HG03139 (cell line): ENCODE data around the gene PGAP3.
"Not testable (repeated sequence)": the region's sequence is repeated elsewhere in the genome, so short reads cannot be mapped to it uniquely, and the experiment has no call there.

Experiments used
- ATAC-seq: cut with Tn5 transposase; IDR thresholded peaks from one replicate; pipeline ENCODE4 v1.9.1; 2021; ENCODE audit not compliant: unreplicated experiment

The PGAP3 gene

DNA sequence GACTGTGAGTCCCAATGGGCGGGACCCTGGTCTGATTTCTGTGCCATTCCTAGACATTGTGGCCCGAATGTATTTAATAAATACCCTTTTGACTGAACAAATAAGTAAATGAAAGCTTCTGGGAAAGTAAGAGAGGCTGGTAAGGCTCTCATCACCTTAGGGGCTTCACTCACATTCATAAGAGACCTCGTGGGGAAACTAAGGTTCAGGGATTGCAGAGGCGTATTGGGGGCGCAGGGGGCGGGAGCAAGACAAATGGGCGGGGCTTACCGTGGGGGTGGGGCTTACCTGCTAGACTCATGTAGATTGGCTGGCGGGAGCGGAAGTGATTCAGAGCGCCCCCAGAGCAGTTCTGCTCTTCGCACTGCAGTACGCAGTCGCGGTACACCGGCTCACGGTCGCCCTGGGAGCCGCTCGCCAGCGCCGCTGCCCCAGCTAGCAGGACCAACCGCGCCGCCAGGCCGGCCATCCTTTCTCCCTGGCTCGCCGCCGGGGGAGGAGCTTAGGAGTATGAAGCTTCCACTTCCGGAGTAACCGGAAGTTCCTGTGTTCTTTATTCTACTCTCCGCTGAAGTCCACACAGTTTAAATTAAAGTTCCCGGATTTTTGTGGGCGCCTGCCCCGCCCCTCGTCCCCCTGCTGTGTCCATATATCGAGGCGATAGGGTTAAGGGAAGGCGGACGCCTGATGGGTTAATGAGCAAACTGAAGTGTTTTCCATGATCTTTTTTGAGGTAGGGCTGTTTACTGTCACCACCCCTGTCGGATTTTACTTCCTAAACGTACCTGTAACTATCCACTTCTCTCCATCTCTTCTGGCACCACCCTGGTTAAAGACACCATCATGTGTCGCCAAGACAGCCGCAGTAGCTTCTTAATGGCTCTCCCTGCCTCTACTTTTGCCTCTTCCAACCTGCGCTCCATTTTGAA is at the start of gene PGAP3:
Gene PGAP3, minus strand, starts transcription at position 512 of the 929 bp plus-strand sequence. Its CDS starts 43 bp downstream, at position 469.
- peak; percentile 82 for ATAC-seq

- ATAC-seq, result no peak
Measured at GRCh38 chr17:39737206-39737759, 49.4 kb upstream of the PGAP3 start.

- no peak for ATAC-seq
Measured at GRCh38 chr17:39736319-39737165, 48.7 kb upstream of the PGAP3 start.

DNA sequence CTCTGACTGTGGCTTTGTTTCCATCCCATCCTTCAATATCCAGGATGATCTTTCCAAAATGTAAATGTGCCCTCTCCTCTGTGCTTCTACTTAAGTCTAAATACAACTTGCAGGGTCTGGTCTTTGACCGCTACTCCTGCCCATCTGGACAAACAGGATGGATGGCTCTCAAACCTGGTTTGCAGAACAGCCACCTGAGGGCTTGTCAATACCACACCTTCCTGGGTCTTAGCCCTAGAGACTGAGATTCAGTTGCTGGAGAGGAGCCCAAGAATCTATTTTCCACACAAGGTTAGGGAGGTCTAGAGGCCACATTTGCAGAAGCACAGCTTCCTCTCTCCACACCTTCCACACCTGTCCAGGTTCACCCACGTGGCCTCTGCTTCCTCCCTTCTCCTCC is 48.0 kb upstream of the PGAP3 start:
- ATAC-seq, result no peak

GRCh38 chr17:39732586-39732985 is 44.7 kb upstream of the PGAP3 start:
- ATAC-seq, result no peak

GRCh38 chr17:39730095-39730921 is 42.5 kb upstream of the PGAP3 start, which contains the start of gene MIEN1:
Gene MIEN1, minus strand, starts transcription at chr17:39730532. Its CDS starts 37 bp downstream, at chr17:39730495.
- ATAC-seq, result peak; percentile 80

DNA sequence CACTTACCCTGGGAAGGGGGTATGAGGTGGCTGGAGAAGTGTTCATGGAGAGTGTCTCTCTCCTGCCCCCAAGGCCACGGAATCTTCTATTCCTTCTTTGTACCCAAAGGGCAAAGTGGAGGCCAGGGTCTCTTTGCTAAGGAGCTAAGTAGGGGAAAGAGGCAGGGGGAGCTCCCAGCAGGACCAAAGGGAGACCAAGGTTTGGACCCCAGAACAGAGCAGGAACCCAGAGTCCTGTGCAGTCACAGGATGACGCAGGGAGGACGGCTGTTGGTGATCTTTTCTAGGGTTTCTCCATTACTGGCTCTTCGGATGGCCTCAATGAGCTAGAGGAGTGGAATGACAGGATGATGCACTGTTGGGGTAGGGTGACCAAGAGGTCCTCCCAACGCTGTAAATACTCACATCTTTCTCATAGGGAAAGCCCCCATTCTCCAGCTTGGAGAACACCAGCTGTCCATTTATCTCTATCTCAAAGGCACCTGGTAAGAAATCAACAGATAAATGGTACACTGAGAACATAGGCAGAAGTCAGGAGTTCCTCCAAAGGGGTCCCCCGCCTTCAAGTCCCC is 41.5 kb upstream of the PGAP3 start:
- ATAC-seq, result no peak

- no peak for ATAC-seq
Measured at GRCh38 chr17:39727556-39727955, 39.7 kb upstream of the PGAP3 start.

DNA sequence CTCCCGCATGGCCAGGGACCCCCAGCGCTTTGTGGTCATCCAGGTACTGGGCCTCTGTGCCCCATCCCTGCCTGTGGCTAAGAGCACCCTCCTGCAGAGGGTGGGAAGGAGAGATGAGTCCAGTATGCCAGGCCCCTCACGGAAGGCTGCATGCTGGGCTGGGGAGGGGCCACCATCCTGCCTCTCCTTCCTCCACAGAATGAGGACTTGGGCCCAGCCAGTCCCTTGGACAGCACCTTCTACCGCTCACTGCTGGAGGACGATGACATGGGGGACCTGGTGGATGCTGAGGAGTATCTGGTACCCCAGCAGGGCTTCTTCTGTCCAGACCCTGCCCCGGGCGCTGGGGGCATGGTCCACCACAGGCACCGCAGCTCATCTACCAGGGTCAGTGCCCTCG is 38.8 kb upstream of the PGAP3 start:
- ATAC-seq, result no peak

DNA sequence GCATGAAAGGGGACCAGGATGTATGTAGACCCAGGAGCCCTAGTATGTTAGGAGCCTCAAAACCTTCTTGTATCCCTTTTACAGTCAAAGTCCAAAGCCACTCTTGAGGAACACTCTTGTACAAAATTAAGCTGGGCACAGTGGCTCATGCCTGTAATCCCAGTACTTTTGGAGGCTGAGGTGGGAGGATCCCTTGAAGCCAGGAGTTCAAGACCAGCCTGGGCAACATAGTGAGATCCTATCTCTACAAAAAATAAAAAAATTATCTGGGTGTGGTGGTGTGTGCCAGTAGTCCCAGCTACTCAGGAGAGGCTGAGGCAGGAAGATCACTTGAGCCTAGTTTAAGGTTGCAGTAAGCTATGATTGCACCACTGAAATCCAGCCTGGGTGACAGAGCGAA is 38.1 kb upstream of the PGAP3 start:
- not testable (repeated sequence) for ATAC-seq

GRCh38 chr17:39724731-39725130 is 36.9 kb upstream of the PGAP3 start:
- no peak for ATAC-seq

- ATAC-seq, result no peak
Measured at GRCh38 chr17:39722965-39723848, 35.4 kb upstream of the PGAP3 start.

DNA sequence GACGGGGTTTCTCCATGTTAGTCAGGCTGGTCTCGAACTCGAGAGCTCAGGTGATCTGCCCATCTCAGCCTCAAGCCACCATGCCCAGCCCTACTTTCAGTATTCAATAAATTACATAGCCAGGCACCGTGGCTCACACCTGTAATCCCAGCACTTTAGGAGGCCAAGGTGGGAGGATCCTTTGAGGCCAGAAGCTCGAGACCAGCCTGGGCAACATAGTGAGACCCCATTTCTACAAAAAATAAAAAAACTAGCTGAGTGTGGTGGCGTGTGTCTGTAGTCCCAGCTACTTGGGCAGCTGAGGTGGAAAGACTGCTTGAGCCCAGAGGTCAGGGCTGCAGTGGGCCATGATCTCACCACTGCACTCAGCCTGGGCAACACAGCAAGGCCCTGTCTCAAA is 34.2 kb upstream of the PGAP3 start:
- no peak for ATAC-seq

DNA sequence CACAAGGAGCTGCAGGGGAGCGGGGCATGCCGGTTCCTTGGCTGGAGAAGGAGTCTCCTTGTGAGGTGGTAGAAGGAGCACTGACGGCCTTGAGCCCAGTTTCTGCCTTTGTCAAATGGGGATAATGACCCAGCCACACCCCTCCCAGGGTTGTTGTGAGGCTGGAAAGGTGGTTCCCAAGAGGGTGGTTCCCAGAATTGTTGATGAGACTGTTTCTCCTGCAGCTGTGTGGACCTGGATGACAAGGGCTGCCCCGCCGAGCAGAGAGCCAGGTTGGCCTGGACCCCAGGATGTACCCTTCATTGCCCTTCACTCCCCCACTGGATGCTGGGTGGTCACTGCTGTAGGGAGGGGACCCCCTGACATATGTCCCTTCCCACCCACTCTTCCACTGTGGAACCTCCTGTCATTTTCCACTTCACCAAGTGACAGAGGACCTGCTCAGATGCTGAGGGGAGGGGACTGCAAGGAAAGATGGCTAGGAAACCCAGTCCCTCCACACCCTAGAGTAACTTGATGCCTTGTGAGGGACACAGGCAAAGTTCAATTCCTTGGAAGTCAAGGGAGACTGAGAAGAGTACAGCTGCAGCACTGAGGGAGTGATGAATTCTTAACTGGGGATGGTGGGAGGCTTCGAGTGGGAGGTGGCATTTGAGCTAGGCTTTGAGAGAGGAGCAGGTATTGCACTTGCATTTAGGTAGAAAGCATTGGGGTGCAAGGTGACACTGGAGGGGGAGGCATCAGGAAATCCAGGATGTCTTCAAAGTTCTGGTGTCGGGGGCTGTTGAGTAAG is 31.9 kb upstream of the PGAP3 start:
- no peak for ATAC-seq

- no peak for ATAC-seq
Measured at GRCh38 chr17:39717660-39718059, 29.8 kb upstream of the PGAP3 start.

- ATAC-seq, result no peak
Measured at GRCh38 chr17:39716879-39717536, 29.2 kb upstream of the PGAP3 start.

- no peak for ATAC-seq
Measured at GRCh38 chr17:39716073-39716818, 28.4 kb upstream of the PGAP3 start.
